Chondrocyte (in vitro differentiated cells): ENCODE results near the gene PRKCB. TPM values are rescaled to one million over a fixed set of nuclear protein-coding genes. Genes with fewer than 3 reads are reported as not detected.
"Not testable (repeated sequence)": the region's sequence is repeated elsewhere in the genome, so short reads cannot be mapped to it uniquely, and the experiment has no call there.

Experiments used
- DNase-seq: peaks from one replicate; pipeline ENCODE4 v3.0.0; 2021; ENCODE audit warnings: mixed read lengths, low spot score
- H3K27ac Mint-ChIP-seq: one replicate; pipeline ENCODE4 v1.8.0; 2021; ENCODE audit warnings: mild to moderate bottlenecking, moderate library complexity, mixed read lengths; ENCODE audit not compliant: unreplicated experiment
- H3K27me3 Mint-ChIP-seq: 2 replicates; pipeline ENCODE4 v1.8.0; 2021; ENCODE audit warnings: low read depth, mixed read lengths
- H3K36me3 Mint-ChIP-seq: 2 replicates; pipeline ENCODE4 v1.8.0; 2021; ENCODE audit warnings: low read depth, mixed read lengths
- H3K4me1 Mint-ChIP-seq: 2 replicates; pipeline ENCODE4 v1.8.0; 2021; ENCODE audit warnings: low read depth, mild to moderate bottlenecking, mixed read lengths
- H3K4me3 Mint-ChIP-seq: one replicate; pipeline ENCODE4 v1.8.0; 2021; ENCODE audit warnings: mild to moderate bottlenecking, moderate library complexity, mixed read lengths; ENCODE audit not compliant: unreplicated experiment
- H3K9me3 Mint-ChIP-seq: 2 replicates; pipeline ENCODE4 v1.8.0; 2021; ENCODE audit warnings: low read depth, mixed read lengths
- total RNA-seq: library from RNA; stranded (reverse); gene quantifications from 3 replicates; pipeline ENCODE4 v1.2.1, GENCODE V29; 2021
- TF ChIP-seq, protein P1 (sequence below): fragments of 200-600 bp; sonication (generic); IDR thresholded peaks from 2 replicates; pipeline ENCODE4 v1.5.0; 2021; ENCODE audit warnings: antibody characterized with exemption, mild to moderate bottlenecking, moderate library complexity

The PRKCB gene
- total RNA-seq, 1 donor from 2014 or later = not detected

DNA sequence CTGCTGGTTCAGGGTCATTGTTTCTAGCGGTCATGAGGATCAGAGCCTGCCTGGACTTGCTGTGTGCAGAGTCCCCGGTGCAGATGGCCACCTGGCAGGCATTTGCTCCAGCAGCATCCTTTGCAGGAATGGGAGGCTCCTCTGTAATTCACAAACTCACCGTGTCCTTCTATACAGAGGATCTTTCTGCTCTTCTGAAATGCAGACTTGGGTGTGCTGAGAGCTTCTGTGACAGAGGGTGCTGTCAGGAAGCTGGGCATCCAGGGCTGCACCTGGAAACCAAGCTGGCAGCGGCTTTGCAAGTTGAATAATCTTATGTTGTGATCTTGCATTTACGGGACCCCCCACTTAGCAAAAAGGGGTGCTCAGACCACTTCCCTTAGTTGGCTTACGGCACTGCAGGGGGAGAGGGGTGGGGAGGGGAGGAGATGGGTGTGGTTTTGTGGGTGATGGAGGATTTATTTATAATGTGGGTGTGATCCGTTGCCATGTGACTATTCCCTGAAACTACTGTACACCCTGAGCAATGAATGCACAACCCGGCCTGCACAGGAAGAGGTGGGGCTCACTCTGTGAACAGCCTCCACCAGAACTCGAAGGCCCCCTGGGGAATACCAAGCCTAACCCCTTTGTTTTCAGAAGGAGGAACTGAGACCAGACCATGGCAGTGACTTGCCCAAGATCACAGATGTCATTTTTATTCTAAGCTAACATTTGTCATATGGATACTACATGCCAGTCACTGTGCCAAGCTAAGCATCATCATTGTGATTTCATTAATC lies 178.3 kb downstream of the PRKCB start:
- Mint-ChIP-seq H3K27me3 (no peaks in the 10 kb centered on the region), H3K4me1 (no peaks in the 10 kb centered on the region)

DNA sequence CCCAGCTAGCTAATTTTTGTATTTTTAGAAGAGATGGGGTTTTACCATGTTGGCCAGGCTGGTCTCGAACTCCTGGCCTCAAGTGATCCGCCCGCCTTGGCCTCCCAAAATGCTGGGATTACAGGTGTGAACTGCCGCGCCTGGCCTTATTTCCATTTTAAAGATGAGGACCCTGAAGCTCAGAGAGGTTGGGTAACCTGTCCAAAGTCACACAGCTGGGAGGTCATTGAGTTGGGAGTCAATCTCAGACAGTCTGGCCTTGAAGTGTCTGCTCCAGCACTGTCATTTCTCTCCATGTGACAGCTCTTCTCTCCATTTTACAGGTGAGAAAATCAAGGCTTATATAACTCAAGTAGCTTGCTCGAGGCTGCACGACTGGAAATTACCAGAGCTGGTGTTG lies 179.2 kb downstream of the PRKCB start:
- H3K4me3 Mint-ChIP-seq, DNase-seq, H3K27ac Mint-ChIP-seq, H3K9me3 Mint-ChIP-seq, H3K27me3 Mint-ChIP-seq, H3K4me1 Mint-ChIP-seq, H3K36me3 Mint-ChIP-seq: not testable (repeated sequence)

More for the DNA sequence above, 178.3 kb downstream of the PRKCB start:
- no peaks in the 10 kb centered on the region for H3K36me3 Mint-ChIP-seq
- H3K9me3 Mint-ChIP-seq = no peaks in the 10 kb centered on the region
- H3K27ac Mint-ChIP-seq = no peak overlapping the region
- H3K4me3 Mint-ChIP-seq = no peak overlapping the region
- TF ChIP-seq, protein P1, sequence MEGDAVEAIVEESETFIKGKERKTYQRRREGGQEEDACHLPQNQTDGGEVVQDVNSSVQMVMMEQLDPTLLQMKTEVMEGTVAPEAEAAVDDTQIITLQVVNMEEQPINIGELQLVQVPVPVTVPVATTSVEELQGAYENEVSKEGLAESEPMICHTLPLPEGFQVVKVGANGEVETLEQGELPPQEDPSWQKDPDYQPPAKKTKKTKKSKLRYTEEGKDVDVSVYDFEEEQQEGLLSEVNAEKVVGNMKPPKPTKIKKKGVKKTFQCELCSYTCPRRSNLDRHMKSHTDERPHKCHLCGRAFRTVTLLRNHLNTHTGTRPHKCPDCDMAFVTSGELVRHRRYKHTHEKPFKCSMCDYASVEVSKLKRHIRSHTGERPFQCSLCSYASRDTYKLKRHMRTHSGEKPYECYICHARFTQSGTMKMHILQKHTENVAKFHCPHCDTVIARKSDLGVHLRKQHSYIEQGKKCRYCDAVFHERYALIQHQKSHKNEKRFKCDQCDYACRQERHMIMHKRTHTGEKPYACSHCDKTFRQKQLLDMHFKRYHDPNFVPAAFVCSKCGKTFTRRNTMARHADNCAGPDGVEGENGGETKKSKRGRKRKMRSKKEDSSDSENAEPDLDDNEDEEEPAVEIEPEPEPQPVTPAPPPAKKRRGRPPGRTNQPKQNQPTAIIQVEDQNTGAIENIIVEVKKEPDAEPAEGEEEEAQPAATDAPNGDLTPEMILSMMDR = no peak
- no peak for DNase-seq

DNA sequence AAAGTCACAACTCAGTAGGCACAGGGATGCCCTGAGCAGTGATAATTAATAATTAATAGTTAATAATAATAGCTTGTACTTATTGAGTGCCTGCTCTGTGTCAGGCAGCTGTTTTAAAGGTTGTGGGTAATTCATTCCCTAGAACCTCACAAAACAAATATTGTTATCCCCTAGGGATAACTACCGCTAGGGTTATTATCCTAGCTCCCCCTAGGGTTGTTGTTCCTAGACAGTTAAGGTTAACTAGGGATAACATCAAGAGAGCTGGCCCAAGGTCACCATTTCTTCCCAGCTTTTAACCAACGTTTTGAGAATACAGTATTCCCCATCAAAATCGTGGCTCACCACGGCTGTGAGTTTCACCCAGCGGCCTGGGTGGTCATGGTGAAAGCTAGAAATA lies 180.1 kb downstream of the PRKCB start:
- H3K4me3 Mint-ChIP-seq = no peak overlapping the region
- TF ChIP-seq, protein P1 = no peak
- no peak overlapping the region for H3K27ac Mint-ChIP-seq
- no peaks in the 10 kb centered on the region for H3K4me1 Mint-ChIP-seq
- H3K36me3 Mint-ChIP-seq = no peaks in the 10 kb centered on the region
- no peak for DNase-seq
- H3K27me3 Mint-ChIP-seq = peaks cover 2% of the 10 kb centered on the region
- no peaks in the 10 kb centered on the region for H3K9me3 Mint-ChIP-seq

- DNase-seq = no peak
- no peaks in the 10 kb centered on the region for H3K4me1 Mint-ChIP-seq
- no peak overlapping the region for H3K27ac Mint-ChIP-seq
- TF ChIP-seq, protein P1 = no peak
- H3K27me3 Mint-ChIP-seq = peaks cover 3% of the 10 kb centered on the region
- no peak overlapping the region for H3K4me3 Mint-ChIP-seq
- H3K36me3 Mint-ChIP-seq = no peaks in the 10 kb centered on the region
- H3K9me3 Mint-ChIP-seq = no peaks in the 10 kb centered on the region
Measured at GRCh38 chr16:24018485-24018884, 182.7 kb downstream of the PRKCB start.

DNA sequence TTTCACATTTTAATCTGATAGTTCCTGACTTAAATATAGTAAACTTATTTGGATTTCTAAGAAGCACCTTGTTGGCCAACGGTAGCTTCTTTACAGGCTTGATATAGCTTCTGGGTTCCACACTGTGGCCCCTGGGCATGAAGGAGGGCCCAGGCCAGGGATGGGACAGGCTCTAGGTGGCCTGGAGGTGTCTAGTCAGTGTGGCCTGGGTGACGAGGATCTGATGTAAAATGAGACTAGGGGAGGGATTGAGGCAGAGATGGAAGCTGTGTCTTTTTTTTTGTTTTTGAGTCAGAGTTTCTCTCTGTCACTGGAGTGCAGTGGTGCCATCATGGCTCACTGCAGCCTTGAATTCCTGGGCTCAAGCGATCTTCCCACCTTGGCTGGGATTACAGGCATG lies 187.0 kb downstream of the PRKCB start:
- Mint-ChIP-seq H3K27me3 (peaks cover 10% of the 10 kb centered on the region), H3K27ac (no peak overlapping the region), H3K4me1 (no peaks in the 10 kb centered on the region), H3K9me3 (no peaks in the 10 kb centered on the region), H3K4me3 (no peak overlapping the region), H3K36me3 (no peaks in the 10 kb centered on the region)
- TF ChIP-seq, protein P1 = no peak
- DNase-seq = no peak

GRCh38 chr16:24023621-24024020 lies 187.8 kb downstream of the PRKCB start:
- no peaks in the 10 kb centered on the region for H3K4me1 Mint-ChIP-seq
- no peaks in the 10 kb centered on the region for H3K9me3 Mint-ChIP-seq
- no peak overlapping the region for H3K27ac Mint-ChIP-seq
- peaks cover 12% of the 10 kb centered on the region for H3K27me3 Mint-ChIP-seq
- TF ChIP-seq, protein P1 = no peak
- DNase-seq = no peak
- no peaks in the 10 kb centered on the region for H3K36me3 Mint-ChIP-seq
- no peak overlapping the region for H3K4me3 Mint-ChIP-seq
